Measurements from ENCODE around the gene APBB2. TPM values are rescaled to one million over a fixed set of nuclear protein-coding genes. Genes with fewer than 3 reads are reported as not detected.

APBB2 gene
- total and polyA plus RNA-seq, 8 donors, result 4.7 to 55.4 (median 23.1) TPM

DNA sequence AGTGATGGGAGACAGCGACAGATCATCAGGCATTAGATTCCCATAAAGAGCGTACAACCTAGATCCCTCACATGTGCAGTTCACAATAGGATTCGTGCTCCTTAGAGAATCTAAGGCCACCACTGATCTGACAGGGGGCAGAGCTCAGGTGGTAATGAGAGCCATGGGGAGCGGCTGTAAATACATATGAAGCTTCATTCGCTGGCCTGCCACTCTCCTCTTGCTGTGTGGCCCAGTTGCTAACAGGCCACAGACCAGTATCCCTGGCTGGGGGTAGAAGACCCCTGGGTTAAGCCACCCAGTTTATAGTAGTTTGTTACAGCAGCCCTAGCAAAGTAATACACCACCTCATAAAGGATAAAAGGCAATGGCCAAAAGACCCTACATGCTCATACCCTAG is 30.3 kb downstream of the APBB2 start:
- H3K27ac ChIP-seq, result no peak overlapping the region
- H3K27me3 ChIP-seq, result no peaks in the 10 kb centered on the region
- no peak for TF ChIP-seq EP300 (IDR thresholded peaks at IDR 0.05)
- TF ChIP-seq, protein P1, sequence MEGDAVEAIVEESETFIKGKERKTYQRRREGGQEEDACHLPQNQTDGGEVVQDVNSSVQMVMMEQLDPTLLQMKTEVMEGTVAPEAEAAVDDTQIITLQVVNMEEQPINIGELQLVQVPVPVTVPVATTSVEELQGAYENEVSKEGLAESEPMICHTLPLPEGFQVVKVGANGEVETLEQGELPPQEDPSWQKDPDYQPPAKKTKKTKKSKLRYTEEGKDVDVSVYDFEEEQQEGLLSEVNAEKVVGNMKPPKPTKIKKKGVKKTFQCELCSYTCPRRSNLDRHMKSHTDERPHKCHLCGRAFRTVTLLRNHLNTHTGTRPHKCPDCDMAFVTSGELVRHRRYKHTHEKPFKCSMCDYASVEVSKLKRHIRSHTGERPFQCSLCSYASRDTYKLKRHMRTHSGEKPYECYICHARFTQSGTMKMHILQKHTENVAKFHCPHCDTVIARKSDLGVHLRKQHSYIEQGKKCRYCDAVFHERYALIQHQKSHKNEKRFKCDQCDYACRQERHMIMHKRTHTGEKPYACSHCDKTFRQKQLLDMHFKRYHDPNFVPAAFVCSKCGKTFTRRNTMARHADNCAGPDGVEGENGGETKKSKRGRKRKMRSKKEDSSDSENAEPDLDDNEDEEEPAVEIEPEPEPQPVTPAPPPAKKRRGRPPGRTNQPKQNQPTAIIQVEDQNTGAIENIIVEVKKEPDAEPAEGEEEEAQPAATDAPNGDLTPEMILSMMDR (IDR thresholded peaks at IDR 0.05), result no peak
- no peak for TF ChIP-seq POLR2AphosphoS5 (IDR thresholded peaks at IDR 0.05)
- no peak for TF ChIP-seq POLR2A (IDR thresholded peaks at IDR 0.05)
- H3K9me3 ChIP-seq, result no peaks in the 10 kb centered on the region
- WGBS, 5 donors, result 75 to 98% (median 94%) methylated on average over 5 of the region's 5 CpGs
- peaks cover 1 to 50% (median 36%) of the 10 kb centered on the region in 4 donors for H3K4me1 ChIP-seq
- no peak overlapping the region for H3K4me3 ChIP-seq
- intact Hi-C loops (cut with DNase I; ENCODE audit: low total_unique reads), result no loop called here
- H3K36me3 ChIP-seq, result no peaks in the 10 kb centered on the region
- DNase-seq, result no peak

DNA sequence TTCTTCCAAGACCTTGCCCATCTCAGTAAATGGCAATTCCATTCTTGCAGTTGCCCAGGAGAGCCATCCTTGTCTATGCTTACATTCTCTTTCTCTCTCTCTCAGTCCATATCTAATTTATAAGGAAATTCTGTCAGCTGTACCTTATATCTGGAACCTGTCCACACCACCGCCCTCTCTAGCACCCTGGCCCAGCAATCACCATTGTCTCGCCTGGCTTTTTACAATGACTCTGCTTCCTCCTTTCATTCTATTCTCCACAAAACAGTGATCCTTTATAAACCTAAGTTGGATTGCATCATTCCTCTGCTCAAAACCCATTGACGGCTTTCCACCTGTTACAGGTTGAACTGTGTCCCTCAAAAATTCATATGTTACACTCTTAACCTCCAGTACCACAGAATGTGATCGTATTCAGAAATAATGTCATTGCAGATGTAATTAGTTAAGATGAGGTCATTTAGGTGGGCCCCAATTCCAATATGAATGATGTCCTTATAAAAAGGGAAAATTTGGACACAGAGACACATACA is 31.3 kb downstream of the APBB2 start:
- Histone ChIP-seq H3K9me3 (no peaks in the 10 kb centered on the region), H3K27me3 (no peaks in the 10 kb centered on the region), H3K36me3 (no peaks in the 10 kb centered on the region), H3K4me3 (no peak overlapping the region), H3K27ac (no peak overlapping the region), H3K4me1 (peaks cover 9 to 58% (median 44%) of the 10 kb centered on the region in 4 donors)
- WGBS, 5 donors, result 87 to 94% (median 90%) methylated on average over 4 of the region's 4 CpGs
- intact Hi-C loops (cut with DNase I; ENCODE audit: low total_unique reads), result no loop called here
- DNase-seq, result no peak
- TF ChIP-seq EP300 (IDR thresholded peaks at IDR 0.05), result no peak
- TF ChIP-seq, protein P1 (IDR thresholded peaks at IDR 0.05), result no peak
- TF ChIP-seq POLR2A (IDR thresholded peaks at IDR 0.05), result no peak
- no peak for TF ChIP-seq POLR2AphosphoS5 (IDR thresholded peaks at IDR 0.05)

DNA sequence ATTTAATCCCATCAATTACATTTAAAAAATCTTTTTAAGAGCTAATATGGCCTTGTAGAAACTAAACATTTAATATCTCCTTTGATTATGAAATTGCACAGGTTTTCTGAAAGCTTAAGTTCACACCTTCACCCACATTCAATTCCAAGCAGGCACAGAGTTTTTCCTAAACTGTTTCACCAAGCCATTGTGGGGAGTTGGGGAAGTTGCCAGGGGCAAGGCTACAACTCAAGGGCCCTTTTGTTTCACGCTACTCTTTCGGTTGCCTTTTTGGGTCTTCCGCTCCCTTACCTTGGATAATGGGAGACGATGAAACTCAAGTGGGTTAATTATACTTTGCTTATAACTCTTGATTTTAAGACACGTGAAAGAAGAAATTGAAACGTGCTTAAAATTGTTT is 33.3 kb downstream of the APBB2 start:
- no peaks in the 10 kb centered on the region for H3K9me3 ChIP-seq
- H3K4me1 ChIP-seq, result peaks cover 9 to 58% (median 55%) of the 10 kb centered on the region in 4 donors
- intact Hi-C loops (cut with DNase I; ENCODE audit: low total_unique reads), result no loop called here
- H3K4me3 ChIP-seq, result no peak overlapping the region
- H3K27ac ChIP-seq, result no peak overlapping the region
- TF ChIP-seq EP300 (IDR thresholded peaks at IDR 0.05) (no peak), POLR2A (IDR thresholded peaks at IDR 0.05) (no peak), POLR2AphosphoS5 (IDR thresholded peaks at IDR 0.05) (no peak)
- TF ChIP-seq, protein P1 (IDR thresholded peaks at IDR 0.05), result no peak
- 95 to 97% (median 96%) methylated on average over 6 of the region's 6 CpGs for WGBS, 5 donors
- no peaks in the 10 kb centered on the region for H3K36me3 ChIP-seq
- no peak for DNase-seq
- H3K27me3 ChIP-seq, result no peaks in the 10 kb centered on the region

DNA sequence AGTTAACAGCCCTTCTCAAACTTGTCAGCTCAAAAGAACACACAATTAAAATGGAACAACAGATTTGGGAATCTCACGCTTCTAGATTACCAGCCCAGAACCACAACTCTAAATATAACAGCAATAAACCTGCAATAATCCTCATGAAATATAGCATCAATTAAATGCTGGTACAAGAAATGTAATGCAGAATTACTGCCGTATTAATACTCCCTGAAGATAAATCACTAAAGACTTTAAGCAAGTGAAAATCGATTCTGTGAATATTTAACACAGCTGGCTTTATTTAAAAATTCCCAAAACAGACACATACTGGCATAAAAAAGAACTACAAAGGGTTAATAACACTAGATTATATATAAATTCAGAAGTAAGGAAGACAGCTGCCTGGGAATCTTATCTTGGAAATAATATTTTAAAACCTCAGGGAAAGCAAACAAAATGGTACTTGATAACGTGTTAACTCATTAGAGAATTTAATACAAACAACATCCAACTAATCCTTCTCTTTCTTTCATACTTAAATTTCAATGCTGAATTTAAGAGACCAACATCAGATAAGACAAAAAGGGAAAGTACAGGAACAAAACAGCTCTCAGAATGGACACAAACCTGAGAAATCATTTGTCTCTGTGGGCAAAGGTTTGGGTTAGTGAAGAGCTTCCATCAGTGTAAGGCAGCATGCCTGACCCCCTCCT is 34.7 kb downstream of the APBB2 start:
- intact Hi-C loops (cut with DNase I; ENCODE audit: low total_unique reads), result no loop called here
- H3K27me3 ChIP-seq, result no peaks in the 10 kb centered on the region
- peaks cover 9 to 54% (median 48%) of the 10 kb centered on the region in 4 donors for H3K4me1 ChIP-seq
- TF ChIP-seq POLR2AphosphoS5 (IDR thresholded peaks at IDR 0.05) (no peak), EP300 (IDR thresholded peaks at IDR 0.05) (no peak), POLR2A (IDR thresholded peaks at IDR 0.05) (no peak)
- TF ChIP-seq, protein P1 (IDR thresholded peaks at IDR 0.05), result no peak
- 26 to 47% (median 30%) methylated on average over 4 of the region's 4 CpGs for WGBS, 5 donors
- H3K4me3 ChIP-seq, result no peak overlapping the region
- no peaks in the 10 kb centered on the region for H3K36me3 ChIP-seq
- no peaks in the 10 kb centered on the region for H3K9me3 ChIP-seq
- no peak for DNase-seq
- H3K27ac ChIP-seq, result peak overlapping the region in 1 of 5 donors; percentile 35
